GM19099 (cell line): ENCODE data around the gene CTNNA2.

Experiments used
- POLR2A ChIP-seq: IDR thresholded peaks from 3 replicates; pipeline ENCODE4 v1.6.1; 2011; ENCODE audit warnings: low read depth; ENCODE audit not compliant: insufficient read length; ENCODE audit errors: extremely low read depth

Gene CTNNA2

DNA sequence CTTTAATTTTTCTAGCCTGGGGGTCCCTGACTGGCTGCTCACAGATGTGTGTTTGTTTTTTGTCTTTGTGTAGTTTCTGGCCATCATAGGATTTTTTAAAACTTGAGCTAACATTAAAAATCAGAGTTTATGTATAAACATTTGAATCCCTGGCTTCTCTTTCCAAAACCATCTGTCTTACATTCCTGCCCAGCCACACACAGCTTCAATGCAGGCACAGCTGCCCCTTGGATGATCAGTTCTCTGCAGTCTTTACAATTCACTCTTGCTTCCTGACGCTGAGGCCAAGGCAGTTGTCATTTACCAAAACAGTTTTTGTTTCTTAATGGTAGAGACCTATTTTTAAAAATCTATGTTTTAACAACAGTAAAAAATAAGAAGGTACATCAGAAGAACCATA, 960.9 kb downstream of the CTNNA2 start:
- no peak for TF ChIP-seq POLR2A

DNA sequence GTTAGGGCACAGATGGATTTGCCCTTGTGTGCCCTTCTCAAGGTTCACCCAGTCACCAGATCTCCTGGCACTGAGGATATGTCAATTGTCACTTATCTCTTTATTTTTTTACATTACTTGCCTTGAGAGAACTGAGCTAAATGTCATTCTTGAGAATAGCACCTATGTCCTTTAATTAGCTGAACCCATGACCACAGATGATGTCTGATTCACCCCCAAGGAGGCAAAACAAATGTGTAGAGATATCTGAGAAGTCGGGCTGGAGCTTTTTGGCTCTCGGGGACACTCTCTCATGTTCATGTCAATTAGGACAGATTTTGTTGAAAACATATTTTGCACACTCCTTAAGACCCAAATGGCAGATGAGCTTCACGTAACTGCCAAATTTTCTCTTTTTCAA, 963.1 kb downstream of the CTNNA2 start:
- TF ChIP-seq POLR2A = no peak

DNA sequence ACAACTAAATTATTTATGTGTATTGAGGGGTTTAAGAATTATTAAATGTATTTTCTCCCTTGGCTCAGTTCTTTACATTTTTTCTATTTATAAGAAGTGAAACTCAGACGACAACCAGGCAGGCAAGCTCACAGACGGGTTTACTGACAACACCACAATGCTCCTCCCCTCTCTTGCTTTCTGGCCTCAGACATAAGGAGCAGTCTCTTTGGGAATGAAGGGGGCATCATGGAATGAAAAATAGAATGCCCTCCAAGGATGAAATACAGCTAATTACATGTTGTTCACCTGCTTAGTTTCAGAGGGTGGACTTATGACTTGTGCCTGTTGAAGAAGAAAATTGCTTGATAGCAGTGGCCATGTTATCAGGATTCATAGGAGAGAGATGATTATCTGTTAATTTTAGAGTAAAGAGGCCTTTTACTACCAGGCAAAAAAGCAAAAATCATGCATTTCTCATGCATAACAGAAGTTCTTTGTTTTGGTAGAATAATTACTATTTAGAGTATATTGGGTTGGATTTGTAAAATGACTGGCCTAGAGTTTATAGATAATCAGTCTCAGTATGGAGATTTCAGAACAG, 963.8 kb downstream of the CTNNA2 start:
- TF ChIP-seq POLR2A = no peak

DNA sequence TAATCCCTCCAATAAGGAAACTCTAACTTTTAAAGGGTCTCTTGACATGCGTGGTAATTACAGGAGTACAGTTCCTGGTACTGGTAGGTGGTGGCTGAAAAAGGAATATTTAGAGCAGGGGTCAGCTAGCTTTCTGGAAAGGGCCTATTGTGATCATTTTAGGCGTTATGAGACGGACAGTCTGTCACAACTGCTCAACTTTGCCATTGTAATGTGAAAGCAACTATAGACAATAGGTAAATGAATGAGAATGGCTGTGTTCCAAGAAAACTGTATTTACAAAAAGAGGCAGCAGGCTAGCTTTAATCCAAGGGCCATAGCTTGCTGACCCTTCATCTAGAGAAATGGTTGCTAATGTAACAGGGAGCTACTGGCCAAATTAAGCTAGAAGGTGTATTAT, 969.4 kb downstream of the CTNNA2 start:
- TF ChIP-seq POLR2A = no peak

DNA sequence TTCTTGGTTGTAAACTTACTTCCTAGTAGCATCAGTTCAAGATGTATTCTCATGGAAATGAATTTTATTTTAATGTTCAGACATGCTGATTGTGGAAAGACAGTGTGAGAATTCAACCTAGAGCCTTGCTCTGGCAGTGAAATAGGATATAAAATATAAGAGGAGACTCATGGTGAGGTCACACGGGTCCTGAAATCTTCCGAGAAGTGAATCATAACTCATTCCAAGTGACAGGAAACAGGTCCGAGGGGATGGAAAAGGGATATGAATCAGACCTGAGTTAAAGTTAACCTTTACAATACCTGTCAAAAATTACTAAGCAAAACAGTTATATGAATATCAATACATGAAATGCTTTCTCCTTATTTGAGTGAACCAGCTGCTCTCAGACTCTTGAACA, 976.9 kb downstream of the CTNNA2 start:
- TF ChIP-seq POLR2A = no peak

DNA sequence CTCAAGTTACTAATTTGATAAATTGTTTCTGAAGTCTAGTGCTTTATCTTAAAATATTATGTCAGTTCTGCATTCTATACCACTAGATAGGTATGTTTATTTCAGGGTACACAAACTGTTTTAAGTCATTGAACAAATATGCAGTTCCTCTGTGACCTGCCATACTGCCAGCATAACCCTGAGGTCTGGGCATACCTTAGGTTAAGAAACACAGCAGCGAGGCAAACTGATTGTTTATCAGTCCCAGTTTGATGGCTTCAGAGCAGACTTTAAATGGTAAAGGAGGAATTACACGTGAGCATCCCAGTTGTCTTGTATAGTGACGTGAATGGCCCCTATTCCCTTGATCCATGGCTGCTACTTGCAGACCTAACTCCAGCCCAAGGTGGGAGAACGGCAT, 978.1 kb downstream of the CTNNA2 start:
- no peak for TF ChIP-seq POLR2A

DNA sequence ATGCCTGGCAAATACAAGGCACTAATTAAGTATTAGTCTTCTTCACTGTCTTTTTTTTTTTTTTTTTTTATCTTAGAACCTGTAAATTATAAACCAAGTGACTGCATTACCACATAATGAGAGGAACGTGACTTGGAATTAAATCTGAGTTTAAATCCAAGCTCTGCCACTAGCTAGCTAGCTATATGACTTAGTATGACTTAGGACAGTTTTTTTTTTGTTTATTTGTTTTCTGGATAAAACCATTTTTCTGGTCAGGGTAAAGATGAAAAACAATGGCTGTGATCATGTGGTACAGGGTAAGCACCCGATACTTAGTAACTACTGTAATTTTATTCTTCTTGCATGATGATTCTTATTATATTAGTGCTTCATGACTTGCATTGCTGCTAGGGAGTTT, 983.5 kb downstream of the CTNNA2 start:
- TF ChIP-seq POLR2A = no peak

DNA sequence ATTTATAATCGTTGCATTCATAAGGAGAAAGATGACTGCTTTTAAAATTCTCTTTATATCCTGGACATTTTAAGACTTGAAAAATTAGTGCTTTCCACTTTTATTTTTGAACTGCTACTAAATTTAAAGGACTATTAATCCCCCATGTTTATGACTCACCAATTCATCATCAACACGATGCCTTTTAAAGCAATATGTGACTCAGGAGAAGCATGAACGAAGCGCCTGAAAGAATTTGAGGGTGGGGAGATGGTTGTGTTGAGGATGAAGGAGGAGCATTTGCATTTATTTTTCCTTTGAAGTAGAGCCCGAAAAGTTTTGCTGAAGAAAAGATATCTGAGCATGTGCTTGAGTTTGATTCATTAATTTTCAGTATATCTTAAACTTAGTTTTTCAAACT, 983.9 kb downstream of the CTNNA2 start:
- TF ChIP-seq POLR2A = no peak

DNA sequence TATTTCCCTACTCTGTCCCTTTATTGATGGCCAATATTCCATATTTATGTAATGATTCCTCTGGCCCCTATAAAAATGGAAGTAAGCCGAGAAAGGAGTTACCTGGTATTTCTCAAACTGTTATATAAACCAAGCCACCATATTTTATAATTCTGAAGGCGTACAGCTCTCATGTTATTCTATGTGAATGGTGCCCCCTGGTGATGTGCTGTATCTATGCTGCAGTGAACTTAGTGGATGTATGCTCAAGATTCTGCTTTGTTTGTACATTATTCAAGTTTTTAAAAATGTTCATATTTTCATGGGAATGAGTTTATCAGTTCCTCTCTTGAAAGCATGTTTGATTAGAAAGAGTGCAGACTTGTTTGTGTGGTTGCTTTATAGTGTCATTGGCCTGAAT, 986.2 kb downstream of the CTNNA2 start:
- no peak for TF ChIP-seq POLR2A

DNA sequence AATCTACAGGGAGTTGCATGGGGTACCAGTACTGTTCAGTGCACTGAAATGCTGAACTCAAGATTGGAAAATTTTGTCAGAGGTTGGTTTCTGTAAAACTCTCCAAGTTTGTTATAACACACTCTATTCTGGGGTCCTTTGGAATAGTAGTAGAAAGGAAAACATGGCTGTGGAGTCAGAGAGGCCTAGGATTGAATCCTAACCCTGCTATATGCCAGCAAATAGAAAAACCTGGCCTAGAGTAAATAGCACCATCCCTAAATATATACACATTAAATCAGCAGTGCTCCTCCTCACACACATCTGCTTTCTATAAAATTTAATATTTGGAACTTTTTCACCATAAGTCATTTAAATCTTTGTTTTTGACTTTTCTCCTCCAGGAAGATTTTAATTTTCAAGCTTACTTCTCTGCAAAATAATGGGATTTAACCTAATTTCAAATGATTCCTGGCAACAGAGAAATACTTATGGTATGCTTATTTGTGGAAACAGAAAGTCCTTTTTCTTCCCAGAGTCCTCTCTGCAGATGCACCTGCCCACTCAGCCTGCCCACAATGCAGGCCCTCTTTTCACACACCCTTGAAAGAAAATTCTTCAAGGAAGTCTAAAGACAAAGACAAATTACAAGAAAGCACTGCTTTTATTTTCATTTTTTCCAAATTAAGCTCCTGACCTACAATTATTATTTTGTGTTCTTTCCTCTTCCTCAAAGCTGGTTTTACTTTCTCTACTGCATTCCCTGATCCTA, 989.2 kb downstream of the CTNNA2 start:
- TF ChIP-seq POLR2A = no peak

DNA sequence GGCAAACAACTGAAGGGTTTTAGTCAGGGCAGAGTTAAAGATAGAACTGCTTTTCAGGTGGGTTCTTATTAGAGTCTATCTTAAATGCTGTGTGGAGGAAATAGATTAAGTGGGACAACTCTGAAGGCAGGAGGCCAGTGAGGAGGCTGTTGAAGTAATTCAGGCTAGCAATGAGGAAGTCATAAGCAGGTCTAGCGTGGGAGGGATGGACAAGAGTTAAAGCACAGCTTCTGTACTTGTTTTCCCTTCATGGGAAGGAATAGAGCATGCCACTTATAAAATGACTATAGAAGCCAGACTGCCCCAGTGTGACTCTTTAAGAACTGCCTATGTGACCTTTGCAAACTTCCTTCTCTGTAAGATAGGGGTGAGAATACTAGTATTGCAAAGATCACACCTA, 993.7 kb downstream of the CTNNA2 start:
- TF ChIP-seq POLR2A = no peak

DNA sequence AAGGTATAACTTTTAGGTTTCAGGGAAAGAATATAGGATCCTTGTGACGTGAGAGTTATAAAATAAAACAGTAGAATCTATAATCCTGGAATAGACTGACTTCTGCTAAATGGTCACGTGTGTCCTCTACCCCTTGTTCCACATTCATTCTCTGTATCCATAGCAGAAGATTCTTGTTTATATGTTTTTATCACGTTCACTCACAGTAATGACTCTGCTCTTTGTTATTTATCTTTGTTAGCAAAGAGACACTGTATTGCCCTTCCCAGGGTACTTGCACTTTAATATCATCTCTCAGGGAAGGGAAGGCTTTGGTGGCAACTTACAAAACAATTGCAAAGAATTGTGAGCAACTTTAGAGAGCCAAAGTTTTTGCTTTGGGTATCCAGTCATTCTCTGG, 997.9 kb downstream of the CTNNA2 start:
- TF ChIP-seq POLR2A = no peak

DNA sequence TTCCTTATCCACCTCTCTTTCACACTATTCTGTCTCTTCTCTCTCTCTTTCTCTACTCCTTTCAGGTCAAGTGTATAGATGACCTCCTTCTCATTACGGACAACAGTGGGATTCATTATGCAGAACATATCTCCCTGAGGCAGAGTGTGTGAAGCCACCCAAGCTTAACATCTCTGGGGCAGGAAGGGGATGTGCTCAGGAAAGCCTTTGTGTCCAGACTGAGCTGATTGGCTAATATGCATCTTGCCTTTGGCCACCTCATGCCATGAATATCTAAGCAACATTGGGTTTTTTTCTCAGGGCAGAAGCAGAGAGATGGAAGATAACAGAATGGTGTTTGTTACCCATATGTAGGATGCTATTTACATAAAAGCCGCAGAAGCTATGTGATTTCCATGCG, 1003.1 kb downstream of the CTNNA2 start:
- TF ChIP-seq POLR2A = no peak

DNA sequence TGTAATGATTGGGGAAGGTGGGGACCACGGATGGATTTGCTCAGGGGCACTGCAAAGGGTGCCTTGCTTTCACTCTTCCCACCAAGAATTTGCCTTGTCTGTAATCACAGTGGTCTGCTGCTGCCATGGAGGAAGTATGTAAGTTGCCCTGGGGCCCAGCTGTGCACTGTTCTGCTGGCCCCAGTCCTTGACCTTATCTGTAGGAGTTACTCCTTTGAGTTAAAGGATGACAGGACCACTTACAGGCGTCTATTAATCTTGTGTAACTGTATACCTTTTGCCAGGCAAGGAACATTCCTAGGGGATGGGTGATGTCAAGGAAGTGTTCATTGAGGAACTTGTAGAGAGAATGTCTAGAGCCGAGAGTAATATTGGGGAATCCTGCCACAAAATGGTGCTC, 1004.5 kb downstream of the CTNNA2 start:
- TF ChIP-seq POLR2A = no peak

DNA sequence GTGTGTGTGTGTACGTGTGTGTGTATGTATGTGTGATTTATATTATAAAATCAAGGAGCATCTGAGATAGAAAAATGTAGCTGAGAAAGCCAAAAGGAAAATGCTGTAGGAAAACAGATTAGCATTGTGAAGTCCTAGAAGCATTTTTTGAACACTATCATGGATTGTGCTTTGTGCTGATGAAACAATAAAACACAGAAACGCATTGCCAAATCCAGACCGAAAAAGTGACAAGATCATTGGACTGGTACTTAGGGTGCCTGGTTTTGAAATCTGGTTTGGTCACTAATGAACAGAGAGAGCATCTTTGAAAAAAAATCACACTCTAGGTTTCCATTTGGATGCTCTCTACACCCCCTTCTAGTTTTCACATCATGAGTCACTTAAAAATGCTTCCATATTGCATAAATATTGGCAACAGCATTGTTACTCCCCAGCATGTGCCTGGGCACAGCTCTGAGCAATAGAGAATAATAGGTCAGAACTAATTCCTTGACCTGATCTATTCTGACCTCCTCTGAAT, 1006.3 kb downstream of the CTNNA2 start:
- TF ChIP-seq POLR2A = no peak

DNA sequence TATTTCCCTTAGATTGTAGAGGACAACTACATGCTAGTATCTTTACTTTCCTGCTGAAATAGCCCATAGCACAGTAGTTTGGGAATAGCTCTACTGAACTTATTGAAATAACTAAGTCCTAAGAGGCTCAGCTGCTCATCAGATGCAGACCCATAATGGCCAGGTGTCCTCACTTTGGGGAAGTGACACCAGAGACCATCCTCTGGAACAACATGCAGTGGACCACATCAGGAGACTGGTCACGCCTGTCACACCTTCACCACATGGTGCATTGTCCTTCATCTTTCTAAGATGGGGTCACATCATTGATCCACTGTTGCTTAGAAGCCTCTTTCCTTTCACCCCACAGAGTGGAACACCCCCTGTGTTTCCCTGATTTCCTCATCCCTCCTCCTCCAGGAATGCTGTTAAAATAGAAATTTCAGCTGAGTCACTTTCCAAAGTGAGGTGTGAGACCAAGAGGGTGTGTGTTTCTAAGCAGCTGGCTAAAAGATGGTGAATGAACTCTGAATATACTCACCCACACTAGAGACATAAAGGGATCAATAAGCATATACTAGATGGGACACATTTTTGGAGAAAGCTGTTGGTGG, 1006.9 kb downstream of the CTNNA2 start:
- no peak for TF ChIP-seq POLR2A

DNA sequence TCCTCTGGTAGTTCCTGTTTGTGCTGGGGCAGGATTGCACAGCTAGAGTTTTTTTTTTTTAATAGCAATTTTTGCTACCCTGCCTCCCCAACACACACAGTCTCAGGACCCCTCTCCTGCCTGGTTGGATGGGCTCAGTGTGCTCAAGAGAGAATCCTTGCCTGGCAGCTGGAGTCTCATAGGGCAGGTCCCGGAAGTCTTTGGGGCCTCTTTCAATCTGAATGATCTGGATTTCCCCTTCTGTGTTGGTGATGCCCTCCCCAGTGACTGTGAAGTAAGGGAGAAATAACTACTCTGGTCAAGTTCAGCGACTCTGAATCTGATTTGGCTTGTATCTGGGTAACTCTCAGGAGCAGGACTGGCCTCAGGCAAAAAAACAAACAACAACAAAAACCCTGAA, 1012.3 kb downstream of the CTNNA2 start:
- TF ChIP-seq POLR2A = no peak

DNA sequence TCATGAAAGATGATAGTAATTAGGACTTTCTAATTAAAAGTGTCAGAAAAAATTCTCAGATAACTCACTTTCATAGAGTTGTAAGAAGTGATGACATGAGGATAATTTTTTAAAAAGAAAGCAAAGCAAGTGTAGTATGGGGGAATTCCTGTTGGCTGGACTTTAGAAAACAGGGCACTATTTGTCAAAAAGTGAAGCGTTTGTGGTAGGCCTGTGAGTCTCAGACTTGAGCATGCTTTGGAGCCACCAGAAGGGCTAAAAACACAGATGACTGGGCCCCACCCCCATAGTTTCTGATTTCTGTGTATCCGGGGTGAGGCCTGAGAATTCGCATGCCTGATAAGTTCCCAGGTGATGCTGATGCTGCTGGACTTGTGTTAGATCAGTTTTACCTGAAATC, 1014.3 kb downstream of the CTNNA2 start:
- TF ChIP-seq POLR2A = no peak
